ENCODE results near the gene RCOR1. TPM values are rescaled to one million over a fixed set of nuclear protein-coding genes. Genes with fewer than 3 reads are reported as not detected.

The RCOR1 gene
- polyA plus RNA-seq, 1 donor from 2014 or later: 10.4 TPM

- H3K27me3 ChIP-seq (ENCODE audit: insufficient read depth, low read depth, low read length): no peaks in the 10 kb centered on the region
- no peaks in the 10 kb centered on the region for H3K79me2 ChIP-seq (replicated peaks; ENCODE audit: insufficient read depth, low read length)
- no peak overlapping the region for H2AFZ ChIP-seq (ENCODE audit: low read depth, low read length)
- TF ChIP-seq SMC3 (conservative IDR thresholded peaks at IDR 0.05; ENCODE audit: poor library complexity) (no peak), EP300 (conservative IDR thresholded peaks at IDR 0.05; ENCODE audit: poor library complexity, severe bottlenecking) (no peak), EZH2 (IDR thresholded peaks at IDR 0.05; ENCODE audit: borderline replicate concordance, insufficient read depth, low read length, poor library complexity, severe bottlenecking) (no peak), MXI1 (conservative IDR thresholded peaks at IDR 0.05; ENCODE audit: poor library complexity, severe bottlenecking) (no peak), TAF1 (IDR thresholded peaks at IDR 0.05; ENCODE audit: low read depth) (no peak), RAD21 (conservative IDR thresholded peaks at IDR 0.05) (no peak), POLR2AphosphoS5 (IDR thresholded peaks at IDR 0.05) (no peak)
- TF ChIP-seq, protein P1, sequence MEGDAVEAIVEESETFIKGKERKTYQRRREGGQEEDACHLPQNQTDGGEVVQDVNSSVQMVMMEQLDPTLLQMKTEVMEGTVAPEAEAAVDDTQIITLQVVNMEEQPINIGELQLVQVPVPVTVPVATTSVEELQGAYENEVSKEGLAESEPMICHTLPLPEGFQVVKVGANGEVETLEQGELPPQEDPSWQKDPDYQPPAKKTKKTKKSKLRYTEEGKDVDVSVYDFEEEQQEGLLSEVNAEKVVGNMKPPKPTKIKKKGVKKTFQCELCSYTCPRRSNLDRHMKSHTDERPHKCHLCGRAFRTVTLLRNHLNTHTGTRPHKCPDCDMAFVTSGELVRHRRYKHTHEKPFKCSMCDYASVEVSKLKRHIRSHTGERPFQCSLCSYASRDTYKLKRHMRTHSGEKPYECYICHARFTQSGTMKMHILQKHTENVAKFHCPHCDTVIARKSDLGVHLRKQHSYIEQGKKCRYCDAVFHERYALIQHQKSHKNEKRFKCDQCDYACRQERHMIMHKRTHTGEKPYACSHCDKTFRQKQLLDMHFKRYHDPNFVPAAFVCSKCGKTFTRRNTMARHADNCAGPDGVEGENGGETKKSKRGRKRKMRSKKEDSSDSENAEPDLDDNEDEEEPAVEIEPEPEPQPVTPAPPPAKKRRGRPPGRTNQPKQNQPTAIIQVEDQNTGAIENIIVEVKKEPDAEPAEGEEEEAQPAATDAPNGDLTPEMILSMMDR (IDR thresholded peaks at IDR 0.05; ENCODE audit: poor library complexity, severe bottlenecking): no peak
- TF ChIP-seq, protein P2, sequence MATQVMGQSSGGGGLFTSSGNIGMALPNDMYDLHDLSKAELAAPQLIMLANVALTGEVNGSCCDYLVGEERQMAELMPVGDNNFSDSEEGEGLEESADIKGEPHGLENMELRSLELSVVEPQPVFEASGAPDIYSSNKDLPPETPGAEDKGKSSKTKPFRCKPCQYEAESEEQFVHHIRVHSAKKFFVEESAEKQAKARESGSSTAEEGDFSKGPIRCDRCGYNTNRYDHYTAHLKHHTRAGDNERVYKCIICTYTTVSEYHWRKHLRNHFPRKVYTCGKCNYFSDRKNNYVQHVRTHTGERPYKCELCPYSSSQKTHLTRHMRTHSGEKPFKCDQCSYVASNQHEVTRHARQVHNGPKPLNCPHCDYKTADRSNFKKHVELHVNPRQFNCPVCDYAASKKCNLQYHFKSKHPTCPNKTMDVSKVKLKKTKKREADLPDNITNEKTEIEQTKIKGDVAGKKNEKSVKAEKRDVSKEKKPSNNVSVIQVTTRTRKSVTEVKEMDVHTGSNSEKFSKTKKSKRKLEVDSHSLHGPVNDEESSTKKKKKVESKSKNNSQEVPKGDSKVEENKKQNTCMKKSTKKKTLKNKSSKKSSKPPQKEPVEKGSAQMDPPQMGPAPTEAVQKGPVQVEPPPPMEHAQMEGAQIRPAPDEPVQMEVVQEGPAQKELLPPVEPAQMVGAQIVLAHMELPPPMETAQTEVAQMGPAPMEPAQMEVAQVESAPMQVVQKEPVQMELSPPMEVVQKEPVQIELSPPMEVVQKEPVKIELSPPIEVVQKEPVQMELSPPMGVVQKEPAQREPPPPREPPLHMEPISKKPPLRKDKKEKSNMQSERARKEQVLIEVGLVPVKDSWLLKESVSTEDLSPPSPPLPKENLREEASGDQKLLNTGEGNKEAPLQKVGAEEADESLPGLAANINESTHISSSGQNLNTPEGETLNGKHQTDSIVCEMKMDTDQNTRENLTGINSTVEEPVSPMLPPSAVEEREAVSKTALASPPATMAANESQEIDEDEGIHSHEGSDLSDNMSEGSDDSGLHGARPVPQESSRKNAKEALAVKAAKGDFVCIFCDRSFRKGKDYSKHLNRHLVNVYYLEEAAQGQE (IDR thresholded peaks at IDR 0.05; ENCODE audit: borderline replicate concordance): no peak
- no peak overlapping the region for H3K4me3 ChIP-seq (ENCODE audit: low read length)
- H3K27ac ChIP-seq (ENCODE audit: low read length): no peak overlapping the region
- H3K9me2 ChIP-seq (ENCODE audit: insufficient read depth, low read length): no peaks in the 10 kb centered on the region
- no peaks in the 10 kb centered on the region for H4K20me1 ChIP-seq (ENCODE audit: insufficient read depth)
- H3K9ac ChIP-seq (ENCODE audit: low read length): no peak overlapping the region
- H3K4me2 ChIP-seq (ENCODE audit: low read length): no peak overlapping the region
- no peaks in the 10 kb centered on the region for H3F3A ChIP-seq (ENCODE audit: insufficient read depth, low read length, poor library complexity, severe bottlenecking)
- H3K36me3 ChIP-seq (ENCODE audit: insufficient read depth, low read length): no peaks in the 10 kb centered on the region
- H3K9me3 ChIP-seq (ENCODE audit: low read length): no peaks in the 10 kb centered on the region
Observed at GRCh38 chr14:102731101-102731870, 138.8 kb downstream of the RCOR1 start.

- no peak overlapping the region for H3K4me2 ChIP-seq (ENCODE audit: low read length)
- H3K27ac ChIP-seq (ENCODE audit: low read length): no peak overlapping the region
- no peak overlapping the region for H3K9ac ChIP-seq (ENCODE audit: low read length)
- no peaks in the 10 kb centered on the region for H3F3A ChIP-seq (ENCODE audit: insufficient read depth, low read length, poor library complexity, severe bottlenecking)
- H4K20me1 ChIP-seq (ENCODE audit: insufficient read depth): no peaks in the 10 kb centered on the region
- no peak overlapping the region for H3K4me3 ChIP-seq (ENCODE audit: low read length)
- H3K9me2 ChIP-seq (ENCODE audit: insufficient read depth, low read length): no peaks in the 10 kb centered on the region
- no peaks in the 10 kb centered on the region for H3K36me3 ChIP-seq (ENCODE audit: insufficient read depth, low read length)
- H3K79me2 ChIP-seq (replicated peaks; ENCODE audit: insufficient read depth, low read length): no peaks in the 10 kb centered on the region
- H2AFZ ChIP-seq (ENCODE audit: low read depth, low read length): no peak overlapping the region
- no peaks in the 10 kb centered on the region for H3K9me3 ChIP-seq (ENCODE audit: low read length)
- no peak for TF ChIP-seq RAD21 (conservative IDR thresholded peaks at IDR 0.05)
- TF ChIP-seq SMC3 (conservative IDR thresholded peaks at IDR 0.05; ENCODE audit: poor library complexity): no peak
- TF ChIP-seq EZH2 (IDR thresholded peaks at IDR 0.05; ENCODE audit: borderline replicate concordance, insufficient read depth, low read length, poor library complexity, severe bottlenecking): no peak
- no peak for TF ChIP-seq POLR2AphosphoS5 (IDR thresholded peaks at IDR 0.05)
- TF ChIP-seq, protein P1 (IDR thresholded peaks at IDR 0.05; ENCODE audit: poor library complexity, severe bottlenecking): no peak
- no peak for TF ChIP-seq EP300 (conservative IDR thresholded peaks at IDR 0.05; ENCODE audit: poor library complexity, severe bottlenecking)
- no peaks in the 10 kb centered on the region for H3K27me3 ChIP-seq (ENCODE audit: insufficient read depth, low read depth, low read length)
Observed at GRCh38 chr14:102731871-102732800, 139.7 kb downstream of the RCOR1 start.

Data from neural cell (in vitro differentiated cells).